Muscle of arm (tissue), 12 donors: ENCODE results near the gene NOS1AP. TPM values are rescaled to one million over a fixed set of nuclear protein-coding genes. Genes with fewer than 3 reads are reported as not detected.
"Not testable (repeated sequence)": the region's sequence is repeated elsewhere in the genome, so short reads cannot be mapped to it uniquely, and the experiment has no call there.

Experiments used
- DNase-seq: peaks from one replicate; pipeline ENCODE4 v3.0.0-alpha.2; 2013
- polyA plus RNA-seq, 12 donors: library from polyadenylated mRNA; unstranded; fragments of 120-200 nt; gene quantifications; one replicate each; pipeline ENCODE4 v1.2.1, GENCODE V29; 2013; ENCODE audit not compliant: insufficient read length in 12 of 12

NOS1AP gene
- polyA plus RNA-seq, 12 donors, result 0.27 to 1.7 (median 0.76) TPM; not detected in 2

DNA sequence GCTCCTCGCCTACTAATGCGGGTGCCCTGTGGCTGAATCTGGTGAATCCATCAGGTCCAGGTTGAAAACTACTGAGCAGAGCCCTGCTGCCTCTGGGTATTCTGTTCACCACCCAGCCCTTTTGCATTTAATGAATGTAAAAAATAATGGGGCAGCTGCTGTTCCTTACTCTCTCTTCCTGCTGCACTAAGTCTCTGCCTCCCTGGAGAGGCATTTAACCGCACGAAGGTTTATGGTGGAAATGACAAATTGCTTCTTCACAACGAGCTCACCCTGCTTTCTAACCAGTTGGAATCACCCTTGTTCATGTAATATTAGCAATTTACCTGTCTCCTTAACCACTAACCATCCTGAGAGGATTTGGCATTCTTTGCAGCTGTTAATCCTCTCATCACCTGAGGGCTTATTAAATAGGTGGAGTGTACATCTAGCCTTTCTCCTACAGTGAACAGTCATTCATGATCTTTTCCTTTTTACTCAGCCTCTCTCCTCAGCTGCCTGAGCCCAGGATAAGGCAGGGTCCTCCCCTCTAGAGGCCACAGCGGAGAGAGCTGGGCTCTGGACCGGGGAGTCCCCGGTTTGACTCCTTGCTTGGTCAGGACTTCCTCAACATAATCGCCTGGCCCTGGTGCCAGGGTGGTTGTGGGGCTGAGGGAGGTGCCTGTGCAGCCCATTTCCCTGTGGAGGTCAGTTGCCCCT, 97.6 kb downstream of the NOS1AP start:
- DNase-seq, result no peak

DNA sequence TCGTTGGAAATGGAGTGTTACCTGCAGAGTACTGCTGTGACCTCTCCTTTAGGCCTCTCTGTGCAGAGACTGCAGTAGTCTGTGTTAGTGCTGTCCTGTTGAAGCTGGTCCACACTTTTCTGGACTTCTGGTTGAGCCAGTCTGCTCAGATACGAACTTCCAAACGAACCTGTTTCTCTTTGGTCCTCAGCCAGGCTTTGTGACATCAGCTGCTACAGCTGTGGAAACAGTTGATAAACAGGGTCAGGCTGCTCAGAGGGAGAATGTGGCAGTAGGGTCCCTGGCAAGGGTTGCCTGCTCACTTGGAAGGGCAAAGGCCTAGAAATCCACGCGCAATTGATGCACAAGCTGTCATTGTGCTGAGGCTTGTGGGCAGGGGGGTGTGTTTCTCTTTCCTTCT, 98.8 kb downstream of the NOS1AP start:
- DNase-seq, result no peak

DNA sequence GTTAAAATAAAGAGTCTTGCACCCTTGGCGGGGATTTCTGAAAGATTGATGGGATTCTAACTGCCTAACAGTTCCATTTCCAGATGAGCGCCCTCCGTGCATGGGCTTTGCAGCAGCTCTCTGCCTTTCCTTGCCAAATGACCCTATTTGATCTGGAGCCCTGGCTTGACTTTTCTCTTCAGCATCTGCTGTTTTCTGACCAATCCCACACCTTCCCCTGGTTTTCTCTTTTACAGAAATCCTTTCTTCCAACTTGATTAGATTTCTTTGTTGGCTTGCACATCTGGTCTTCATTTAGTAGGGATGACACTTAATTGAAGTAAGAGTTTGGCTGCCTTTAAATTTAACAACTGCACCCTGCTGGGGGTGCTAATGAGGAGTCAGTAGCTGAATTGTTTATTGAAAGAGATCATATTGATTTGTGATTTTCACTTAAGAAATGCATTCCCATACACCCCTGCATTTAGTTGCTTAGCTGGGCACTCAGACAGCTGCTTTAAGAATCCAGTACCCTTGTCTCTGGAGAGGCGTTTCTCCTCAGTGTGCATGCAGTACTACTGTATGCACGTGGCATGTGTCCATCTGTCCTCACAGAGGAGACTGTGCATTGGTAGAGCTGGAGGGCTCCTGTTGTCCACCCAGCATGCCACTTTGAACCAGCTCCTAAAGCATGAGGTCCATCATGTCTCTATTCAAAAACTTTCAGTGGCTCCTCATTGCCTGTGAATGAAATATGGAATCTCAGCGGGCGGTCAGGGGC, 99.7 kb downstream of the NOS1AP start:
- no peak for DNase-seq

DNA sequence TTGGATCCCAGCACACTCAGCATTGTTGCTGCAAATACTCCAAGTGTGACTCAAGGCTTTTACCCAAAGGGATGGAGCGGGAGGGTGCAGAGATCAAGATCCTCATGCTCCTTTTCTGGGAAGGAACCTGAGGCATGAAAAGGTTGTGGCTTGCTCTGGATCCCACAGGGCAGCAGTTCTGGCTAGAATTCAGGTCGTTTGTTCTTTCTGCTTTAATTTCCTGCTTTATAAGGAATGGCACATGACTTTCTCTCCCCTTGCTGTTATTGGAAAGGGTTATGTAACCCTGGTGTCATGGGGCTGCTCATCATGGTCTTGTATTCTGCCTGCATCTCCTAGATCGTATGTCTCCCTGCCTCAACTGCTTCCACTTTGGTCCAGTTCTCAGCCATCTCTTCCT, 101.6 kb downstream of the NOS1AP start:
- no peak for DNase-seq

DNA sequence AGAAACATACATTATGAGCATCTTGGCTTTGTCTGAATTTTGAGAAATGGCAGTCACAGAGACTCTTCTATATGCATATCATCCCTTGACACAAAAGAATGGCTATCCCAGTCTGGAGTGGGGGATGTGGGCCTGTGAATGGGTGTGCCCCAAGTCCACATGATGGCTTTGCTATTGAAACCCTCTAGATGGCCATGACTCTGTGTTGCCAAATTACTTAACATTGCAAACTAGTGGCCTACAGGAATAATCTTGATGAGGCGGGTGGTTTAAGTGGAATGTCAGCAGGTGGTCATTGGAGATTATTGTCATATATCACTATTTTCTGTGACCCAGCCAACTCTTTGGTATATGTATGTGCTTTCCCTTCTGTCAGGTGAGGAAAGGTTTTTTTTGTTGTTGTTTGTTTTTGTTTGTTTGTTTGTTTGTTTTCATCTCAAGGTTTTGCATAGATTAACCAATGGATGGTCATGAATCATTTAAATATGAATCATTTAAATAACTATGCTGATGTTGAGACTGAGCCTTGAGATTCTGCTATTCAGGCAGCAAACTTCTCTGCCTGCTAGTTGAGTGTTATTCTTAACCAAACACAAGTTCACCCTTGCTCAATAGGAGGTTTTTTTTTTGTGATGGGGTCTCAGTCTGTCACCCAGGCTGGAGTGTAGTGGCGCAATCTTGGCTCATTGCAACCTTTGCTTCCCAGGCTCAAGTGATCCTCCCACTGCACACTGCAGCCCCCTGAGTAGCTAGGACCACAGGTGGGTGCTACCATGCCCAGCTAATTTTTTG, 103.0 kb downstream of the NOS1AP start:
- DNase-seq, result no peak

DNA sequence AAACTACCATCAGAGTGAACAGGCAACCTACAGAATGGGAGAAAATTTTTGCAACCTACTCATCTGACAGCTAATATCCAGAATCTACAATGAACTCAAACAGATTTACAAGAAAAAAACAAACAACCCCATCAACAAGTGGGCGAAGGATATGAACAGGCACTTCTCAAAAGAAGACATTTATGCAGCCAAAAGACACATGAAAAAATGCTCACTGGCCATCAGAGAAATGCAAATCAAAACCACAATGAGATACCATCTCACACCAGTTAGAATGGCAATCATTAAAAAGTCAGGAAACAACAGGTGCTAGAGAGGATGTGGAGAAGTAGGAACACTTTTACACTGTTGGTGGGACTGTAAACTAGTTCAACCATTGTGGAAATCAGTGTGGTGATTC, 104.1 kb downstream of the NOS1AP start:
- not testable (repeated sequence) for DNase-seq

DNA sequence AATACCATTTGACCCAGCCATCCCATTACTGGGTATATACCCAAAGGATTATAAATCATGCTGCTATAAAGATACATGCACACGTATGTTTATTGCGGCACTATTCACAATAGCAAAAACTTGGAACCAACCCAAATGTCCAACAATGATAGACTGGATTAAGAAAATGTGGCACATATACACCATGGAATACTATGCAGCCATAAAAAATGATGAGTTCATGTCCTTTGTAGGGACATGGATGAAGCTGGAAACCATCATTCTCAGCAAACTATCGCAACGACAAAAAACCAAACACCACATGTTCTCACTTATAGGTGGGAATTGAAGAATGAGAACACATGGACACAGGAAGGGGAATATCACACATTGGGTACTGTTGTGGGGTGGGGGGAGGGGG, 104.5 kb downstream of the NOS1AP start:
- DNase-seq, result not testable (repeated sequence)

DNA sequence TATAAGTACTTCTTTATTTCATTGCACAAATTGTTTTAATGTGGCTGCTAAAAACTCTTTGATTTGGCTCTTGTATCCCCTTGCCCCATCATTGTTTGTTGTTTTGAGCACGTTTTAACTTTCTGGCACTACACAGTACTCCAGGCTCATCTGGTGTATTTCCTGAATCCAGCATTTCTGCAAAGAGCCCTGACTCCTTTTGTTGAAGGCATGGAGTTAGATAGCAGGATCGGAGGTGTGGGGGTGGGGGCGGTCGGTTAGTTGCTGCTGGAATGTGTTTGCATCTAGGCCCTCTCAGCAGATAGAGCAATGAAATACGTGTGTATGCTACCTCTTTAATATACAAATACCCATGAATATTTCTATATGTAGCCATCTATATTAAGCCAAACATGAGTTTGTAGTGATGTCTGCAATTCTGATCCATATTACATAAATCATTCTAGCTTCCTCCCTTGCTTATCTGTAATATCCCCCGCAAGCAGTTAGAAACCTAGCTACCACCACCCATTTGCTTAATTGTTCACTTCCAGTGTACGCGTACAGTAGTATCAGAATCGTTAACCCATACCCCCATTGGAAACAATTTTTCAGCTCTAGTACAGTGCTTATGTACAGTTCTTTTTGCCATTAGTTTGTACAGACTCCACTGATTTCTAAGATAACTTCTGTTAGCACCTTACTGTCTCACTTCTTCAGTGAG, 106.0 kb downstream of the NOS1AP start:
- DNase-seq, result no peak

DNA sequence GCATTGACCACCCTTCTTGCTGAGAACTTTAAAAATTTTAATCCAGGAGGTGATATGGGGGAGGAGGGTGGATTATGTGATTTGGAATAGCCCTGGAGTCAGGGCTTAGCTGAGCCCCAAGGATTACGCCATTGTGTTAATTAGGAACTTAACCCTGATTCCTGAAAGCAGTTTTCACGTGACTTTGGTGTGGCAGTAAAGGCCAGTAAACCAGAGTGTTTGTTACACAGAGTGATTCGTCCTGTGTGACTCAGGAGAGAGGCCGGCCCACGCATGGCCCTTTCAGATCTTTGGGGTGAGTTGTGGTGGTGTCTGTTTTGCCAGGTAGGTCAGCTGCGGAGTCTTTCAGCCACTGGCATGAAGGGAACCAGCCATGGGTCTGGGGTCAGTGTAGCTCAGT, 107.6 kb downstream of the NOS1AP start:
- no peak for DNase-seq

DNA sequence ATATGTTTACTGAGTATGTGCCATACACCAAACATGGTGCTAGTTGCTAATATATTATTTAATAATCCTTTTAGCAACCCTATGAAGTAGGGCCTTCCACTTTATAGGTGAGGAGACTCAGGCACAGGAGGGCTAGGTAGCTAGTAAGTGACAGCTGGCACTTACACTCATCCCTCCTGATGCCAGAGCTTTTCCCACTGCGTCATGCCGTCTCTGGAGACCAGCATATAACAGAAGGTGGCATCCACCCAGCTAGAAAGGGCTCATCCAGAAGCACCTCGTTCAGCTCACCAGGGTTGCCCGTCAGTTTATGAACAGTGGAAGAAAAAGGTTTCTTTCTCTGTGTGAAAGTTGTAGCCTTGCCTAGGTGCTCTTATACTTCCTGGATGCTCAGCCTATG, 108.9 kb downstream of the NOS1AP start:
- no peak for DNase-seq

DNA sequence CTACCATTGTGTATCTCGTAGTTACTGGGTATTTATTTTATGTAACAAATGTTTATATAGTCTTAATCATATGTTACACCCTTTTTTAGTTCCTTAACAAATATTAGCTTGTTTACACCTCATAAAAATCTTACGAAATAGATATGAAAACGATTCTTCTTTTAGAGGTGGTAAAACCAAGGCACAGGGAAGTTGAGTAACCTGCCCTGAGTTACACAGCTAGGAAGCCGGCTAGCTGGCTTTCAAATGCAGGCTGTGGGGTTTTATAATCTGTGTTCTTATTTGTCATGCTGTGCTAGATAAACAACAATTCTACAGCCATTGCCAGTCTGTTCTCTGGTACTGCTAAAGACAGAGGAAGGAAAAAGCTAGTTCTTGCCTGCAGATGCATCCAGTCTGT, 109.6 kb downstream of the NOS1AP start:
- no peak for DNase-seq

DNA sequence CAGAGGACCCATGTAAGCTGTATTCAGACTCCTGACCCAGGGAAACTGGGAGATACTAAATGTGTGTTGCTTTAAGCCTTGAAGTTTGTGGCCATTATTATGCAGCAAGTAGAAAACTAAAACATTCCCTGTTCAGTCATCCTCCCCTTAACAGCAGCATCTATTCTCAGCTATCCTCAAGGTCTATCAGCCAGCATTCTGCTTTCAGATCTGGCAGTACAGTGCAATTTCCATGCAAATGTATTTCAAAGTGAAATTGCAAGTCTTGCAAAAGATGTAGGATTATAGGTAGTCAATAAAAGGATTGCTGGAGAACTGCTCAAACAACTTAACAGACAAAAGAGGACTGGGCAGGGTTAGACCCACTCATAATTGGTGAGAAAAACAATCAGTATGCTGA, 111.3 kb downstream of the NOS1AP start:
- no peak for DNase-seq

DNA sequence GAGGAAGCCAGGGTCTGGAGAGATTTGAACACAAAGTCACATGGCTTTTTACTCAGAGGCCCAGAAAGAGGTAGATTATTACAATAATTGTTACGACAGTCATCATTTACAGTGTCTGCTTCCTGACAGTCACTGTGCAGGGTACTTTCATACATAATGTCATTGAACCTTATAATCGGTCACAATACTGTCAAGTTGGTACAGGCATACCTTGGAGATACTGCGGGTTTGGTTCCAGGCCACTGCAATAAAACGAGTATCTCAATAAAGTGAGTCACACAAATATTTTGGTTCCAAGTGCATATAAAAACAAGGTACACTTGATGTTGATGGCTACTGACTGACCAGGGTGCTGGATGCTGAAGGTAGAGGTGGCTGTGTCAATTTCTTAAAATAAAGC, 112.6 kb downstream of the NOS1AP start:
- no peak for DNase-seq

DNA sequence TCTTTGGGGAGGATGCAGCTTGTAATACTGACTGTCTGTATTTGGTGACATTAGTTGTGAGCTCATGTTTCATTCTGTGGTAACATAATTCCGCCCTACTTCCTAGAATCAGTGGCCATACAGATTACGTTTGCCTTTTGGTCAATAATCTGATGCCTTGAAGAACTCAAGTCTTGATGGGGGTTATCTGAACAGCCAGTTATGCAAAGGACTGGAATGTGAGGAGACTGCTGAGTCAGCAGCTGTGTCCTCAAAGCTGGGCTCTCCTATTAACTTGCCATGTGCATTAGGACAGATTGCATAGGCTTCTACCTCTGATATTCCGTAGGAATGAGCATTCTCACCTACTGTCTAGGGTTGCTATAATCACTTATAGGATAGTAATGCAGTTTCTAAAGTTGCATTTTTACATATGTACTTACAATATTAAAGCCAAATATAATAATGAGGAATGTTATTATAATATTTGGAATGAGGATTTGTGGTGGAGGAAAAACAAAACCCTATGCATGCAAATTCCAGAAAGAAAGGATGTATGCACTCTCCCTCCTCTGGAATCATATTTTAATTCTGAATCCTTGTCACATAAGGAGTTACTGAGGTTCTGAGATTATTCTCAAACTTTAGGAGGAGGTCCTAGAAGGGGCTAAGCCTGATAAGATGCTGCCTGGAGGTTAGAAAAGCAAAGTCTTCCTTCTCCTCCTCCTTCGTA, 116.0 kb downstream of the NOS1AP start:
- DNase-seq, result no peak

DNA sequence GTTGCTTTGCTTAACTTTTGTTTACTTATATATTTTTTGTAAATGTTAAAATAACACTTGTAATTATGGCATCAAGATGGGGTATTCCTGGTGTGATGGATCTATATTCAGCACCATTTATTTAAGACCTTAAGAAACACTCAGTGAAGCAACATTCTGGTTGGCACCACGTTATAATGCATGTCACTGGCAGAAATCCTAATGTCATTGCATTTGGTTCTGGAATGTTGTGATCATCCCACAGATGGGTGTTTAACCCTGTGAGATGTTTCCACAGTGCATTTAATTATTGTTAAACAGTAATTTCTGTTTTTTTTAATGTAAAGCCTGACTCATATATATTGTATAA, 116.5 kb downstream of the NOS1AP start:
- DNase-seq, result no peak

DNA sequence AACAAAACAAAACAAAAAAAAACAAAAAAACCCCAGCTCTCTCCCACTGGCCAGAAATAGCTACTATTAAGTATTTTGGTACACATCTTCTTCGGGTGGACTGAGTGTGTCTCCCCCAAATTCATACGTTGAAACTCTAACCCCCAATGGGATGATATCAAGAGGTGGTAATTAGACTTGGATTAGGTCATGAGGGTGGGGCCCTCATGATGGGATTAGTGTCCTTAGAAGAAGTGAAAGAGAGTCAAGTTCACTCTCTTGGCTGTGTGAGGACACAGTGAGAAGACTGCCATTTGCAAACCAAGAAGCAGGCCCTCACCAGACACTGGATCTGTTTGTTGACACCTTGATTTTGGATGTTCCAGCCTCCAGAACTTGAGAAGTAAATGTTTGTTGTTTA, 116.9 kb downstream of the NOS1AP start:
- DNase-seq, result no peak

DNA sequence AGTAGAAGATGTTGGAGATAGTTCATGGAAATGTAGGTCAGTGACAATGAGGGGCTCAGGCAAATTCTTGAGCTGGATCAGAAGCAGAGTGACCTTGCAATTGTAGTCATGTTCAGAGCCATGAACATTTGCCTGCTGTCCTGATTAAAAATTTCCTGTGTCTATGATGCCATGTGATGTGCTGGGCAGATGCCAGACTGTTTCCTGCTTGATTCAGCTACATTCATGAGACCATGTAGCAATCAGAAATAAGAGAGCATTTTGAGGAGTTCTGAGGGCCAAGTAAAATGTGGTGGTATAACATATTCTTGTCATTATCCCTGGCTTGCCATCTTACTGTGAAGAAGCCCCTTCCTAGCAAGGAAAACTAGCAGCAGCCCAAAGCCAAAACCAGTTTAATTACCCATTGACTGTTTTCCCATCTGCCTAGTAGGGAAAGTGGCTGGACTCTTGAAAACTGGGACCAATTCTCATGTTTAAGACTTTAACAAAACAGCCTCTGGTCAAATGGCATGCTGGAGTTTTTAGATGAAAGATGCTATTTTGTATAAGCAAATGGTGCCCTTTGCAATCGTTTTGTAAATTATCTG, 118.3 kb downstream of the NOS1AP start:
- no peak for DNase-seq

DNA sequence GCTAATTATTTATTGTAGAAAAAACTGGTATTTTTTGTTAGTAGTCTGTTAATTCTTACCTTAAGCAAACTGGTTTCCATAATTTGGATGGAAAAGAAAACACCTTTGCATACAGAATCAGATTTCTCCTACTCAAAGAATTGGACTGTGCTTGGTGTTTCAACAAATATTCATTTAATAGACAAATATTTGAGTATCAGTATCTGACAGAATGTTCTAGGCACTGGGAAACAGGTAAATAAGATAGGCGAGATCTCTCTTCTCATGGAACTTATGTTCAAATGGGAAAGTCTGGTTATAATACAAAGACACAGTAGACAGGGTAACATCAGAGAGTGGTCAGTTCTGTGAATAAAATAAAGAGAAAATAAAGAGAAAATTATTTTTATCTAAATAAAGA, 119.9 kb downstream of the NOS1AP start:
- no peak for DNase-seq

DNA sequence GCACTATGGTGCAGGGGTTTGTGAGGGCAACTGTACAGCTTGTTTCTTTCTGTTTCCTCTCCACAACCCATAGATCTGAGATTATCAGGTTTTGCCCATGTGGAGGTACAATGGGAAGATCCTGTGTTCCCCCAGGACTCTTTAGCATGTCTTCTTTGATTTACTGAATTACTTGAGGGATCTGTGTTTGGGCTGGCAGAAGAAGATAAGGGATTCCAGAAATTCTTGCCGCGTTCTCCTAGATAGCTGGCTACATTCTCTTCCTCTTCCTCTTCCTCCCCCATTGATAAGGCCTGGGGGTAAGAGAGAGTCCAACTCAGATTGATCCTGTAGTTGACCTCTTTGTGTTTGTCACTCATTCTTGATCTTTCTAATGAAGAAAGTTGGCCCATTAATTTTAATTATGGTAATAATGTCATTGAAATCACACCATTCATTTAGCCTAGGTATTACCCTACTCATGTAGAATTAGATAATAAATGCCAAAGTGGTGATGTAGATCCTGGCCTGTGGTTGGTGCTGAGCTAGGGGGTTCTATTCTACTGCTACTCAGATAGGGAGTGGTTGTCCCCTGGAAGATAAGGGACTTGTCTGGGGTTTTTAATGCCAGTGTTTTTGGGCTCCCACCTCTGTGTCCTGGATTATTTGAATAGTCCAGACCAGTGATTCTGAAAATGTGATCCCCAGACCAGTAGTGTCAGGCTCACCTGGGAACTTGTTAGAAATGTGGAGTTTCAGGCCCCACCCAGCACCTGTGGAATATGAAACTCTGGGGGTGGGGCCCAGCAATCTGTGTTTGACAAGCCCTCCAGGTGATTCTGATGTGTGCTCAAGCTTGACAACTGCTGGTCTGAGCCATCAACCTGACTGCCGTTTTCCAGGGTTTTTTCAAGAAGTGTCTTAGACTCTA, 122.2 kb downstream of the NOS1AP start:
- DNase-seq, result no peak

DNA sequence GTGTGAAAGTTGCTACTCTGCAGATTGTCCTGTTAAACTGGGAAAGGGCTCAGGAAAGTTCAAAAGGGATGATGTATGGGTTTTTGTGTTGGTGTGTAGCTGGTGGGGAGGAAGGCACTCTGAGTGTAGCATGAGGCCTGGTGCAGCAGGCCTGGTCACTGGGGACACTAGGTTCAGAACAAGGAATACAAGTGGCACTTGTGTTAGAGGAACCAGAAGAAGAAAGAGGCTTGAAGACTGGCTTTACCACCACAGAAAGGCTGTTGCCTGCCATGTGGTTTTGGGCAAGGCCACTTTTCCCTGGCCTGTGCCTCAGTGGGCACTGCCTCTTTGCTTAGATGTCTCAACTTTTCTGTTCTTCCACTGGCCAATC, 122.8 kb downstream of the NOS1AP start:
- DNase-seq, result no peak
